ENCODE measurements around the gene SCYGR3.
"Not testable (repeated sequence)": the region's sequence is repeated elsewhere in the genome, so short reads cannot be mapped to it uniquely, and the experiment has no call there.

SCYGR3 gene

DNA sequence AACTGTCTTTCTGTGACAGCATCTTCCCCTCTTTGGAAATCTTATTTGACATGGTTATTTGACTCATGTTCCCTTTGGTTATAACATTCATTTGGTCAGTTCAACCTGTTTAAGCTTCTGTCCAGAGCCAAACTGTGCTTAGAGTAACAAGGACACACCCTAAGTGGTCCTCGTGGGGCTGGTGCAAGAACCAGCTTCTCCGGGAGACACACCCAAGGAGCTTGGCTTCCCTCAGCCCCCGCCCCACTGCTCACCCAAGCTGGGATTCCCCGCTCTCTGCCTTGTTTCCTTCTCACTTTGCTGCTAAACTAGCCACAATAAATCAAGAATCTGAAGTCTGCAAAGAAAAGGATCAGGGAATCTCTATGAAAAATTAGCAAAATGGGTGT lies 1.4 kb downstream of the SCYGR3 start:
- no peak for DNase-seq (ENCODE audit: low read depth in 3 of 3)

DNA sequence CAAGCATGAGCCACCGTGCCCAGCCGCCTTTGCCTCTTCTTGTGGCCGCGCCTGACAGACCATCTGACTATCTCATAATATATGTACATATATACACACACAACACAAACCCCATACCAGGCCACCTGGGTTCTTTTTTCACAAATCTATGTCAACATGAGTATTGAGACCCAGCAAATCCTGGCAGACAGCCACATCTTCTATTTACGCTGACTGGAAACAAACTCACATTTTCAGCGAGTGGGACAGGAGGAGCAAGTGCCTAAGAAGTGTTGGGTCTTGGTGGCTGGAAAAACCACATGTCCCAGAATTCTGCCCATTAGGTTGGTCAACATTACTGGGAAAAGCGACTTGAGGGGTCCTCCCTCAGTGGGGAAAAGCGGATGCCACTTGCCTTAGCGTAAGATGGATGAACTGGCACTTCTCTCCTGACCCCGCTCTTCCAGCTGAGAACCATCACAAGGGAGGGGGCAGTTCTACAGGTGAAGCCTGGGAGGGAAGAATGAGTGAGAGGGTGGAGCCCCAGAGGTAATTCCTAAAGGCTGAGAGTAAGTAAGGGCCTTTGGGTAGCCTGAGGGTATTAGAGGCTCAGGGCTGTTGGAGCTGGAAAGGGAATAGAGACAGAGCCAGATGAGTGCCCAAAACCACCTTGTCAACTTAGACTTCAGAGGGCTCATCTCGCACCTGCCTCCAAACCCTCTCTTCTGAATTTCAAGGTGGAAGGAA lies 1.9 kb downstream of the SCYGR3 start:
- DNase-seq (ENCODE audit: low read depth in 3 of 3): no peak

DNA sequence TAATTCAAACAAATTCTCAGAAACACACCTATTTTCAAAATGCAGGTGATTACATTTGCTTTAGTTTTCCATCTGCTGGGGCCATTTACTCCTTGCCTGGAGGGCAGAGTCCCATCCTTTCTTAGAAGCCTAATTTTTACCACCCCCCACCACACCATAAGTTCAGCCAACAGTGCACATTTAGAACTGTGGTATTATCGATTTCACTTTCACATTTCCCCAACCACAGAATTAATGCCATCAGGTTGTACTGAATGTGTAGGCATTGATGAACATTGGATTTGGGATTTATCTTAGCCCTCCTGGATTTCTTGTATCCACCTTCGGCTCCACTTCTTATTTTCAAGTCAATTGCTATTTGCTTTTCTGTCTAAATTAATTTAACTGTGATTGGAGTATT lies 4.5 kb downstream of the SCYGR3 start:
- DNase-seq (ENCODE audit: low read depth in 3 of 3): no peak

DNA sequence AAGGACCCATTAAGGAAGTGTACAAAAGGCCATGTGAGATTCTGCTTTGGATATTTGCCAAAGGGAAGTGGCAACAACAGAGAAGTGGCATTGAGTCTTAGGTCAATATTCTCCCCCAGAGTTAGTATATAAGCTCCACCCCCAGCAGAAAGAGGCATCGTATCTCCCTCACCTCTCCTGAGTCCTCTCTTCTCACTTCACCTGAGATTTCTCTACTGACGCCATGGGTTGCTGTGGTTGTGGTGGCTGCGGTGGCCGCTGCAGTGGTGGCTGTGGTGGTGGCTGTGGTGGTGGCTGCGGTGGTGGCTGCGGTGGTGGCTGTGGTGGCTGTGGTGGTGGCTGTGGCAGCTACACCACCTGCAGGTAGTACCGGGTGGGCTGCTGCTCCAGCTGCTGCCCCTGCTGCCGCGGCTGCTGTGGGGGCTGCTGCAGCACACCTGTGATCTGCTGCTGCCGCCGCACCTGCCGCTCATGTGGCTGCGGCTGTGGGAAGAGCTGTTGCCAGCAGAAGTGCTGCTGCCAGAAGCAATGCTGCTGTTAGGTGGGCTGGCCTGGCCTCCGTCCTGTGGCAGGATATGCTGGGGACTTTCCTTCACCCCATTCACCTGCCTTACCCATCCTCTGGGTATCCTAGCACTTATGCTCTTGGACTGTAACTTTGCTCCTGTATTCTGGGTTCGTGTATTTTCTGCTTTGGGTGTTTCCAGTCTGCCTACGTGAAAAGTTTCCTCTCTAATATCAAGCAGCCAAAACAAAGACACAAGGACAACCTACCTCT lies 5.9 kb downstream of the SCYGR3 start:
- DNase-seq (ENCODE audit: low read depth in 3 of 3): no peak

DNA sequence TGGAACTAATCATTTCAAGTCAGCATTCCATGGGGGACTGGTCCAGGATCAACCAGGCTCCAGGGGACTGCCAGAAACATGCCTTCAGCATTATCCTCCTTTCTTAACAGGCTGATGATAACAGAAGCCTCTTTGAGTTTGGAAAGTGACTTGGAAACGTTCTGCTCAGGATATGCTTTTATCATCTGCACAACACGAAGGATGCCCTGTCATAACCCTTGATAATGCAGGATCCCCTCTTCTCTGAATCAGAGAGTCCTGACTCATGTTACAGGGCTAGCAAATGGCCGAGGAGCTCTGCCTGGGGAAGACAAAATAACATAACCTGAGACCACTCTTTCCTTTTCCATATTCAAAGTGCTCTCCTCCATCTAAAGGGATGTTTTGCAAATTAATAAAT lies 6.7 kb downstream of the SCYGR3 start:
- DNase-seq (ENCODE audit: low read depth in 3 of 3): no peak

DNA sequence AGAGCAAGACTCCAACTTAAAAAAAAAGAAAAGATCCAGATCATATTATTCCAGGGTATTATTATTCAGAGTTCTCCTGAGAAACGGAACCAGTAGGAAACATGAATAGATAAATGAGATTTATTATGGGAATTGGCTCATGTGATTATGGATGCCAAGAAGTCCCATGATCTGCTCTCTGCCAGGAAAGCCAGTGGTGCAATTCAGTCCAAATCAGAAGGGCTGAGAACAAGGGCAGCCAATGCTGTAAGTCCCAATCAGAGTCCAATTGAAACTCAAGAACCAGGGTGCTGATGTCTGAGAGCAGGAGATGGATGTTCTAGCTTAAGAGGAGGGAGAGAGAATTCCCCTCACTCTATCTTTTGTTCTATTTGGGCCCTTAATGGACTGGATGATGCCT lies 8.2 kb downstream of the SCYGR3 start:
- DNase-seq (ENCODE audit: low read depth in 3 of 3): no peak

DNA sequence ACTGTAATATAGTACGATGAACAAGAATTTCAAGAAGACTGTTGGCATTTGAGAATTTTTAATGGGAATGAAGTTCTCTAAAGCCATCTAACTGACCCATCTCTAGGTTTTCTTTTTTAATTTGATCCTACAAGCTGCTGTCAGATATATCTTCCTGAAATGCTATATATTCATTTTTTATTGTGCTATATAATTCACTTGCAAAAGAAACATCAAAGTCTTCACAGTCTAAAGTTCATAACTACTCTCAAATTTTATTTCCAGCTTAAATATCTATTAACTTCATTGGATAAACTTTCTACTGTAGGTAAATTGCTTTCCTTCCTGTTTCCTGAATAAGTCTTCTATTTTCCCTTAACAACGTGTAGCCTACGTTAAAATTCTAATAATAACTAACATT lies 12.3 kb downstream of the SCYGR3 start:
- DNase-seq (ENCODE audit: low read depth in 3 of 3): no peak

DNA sequence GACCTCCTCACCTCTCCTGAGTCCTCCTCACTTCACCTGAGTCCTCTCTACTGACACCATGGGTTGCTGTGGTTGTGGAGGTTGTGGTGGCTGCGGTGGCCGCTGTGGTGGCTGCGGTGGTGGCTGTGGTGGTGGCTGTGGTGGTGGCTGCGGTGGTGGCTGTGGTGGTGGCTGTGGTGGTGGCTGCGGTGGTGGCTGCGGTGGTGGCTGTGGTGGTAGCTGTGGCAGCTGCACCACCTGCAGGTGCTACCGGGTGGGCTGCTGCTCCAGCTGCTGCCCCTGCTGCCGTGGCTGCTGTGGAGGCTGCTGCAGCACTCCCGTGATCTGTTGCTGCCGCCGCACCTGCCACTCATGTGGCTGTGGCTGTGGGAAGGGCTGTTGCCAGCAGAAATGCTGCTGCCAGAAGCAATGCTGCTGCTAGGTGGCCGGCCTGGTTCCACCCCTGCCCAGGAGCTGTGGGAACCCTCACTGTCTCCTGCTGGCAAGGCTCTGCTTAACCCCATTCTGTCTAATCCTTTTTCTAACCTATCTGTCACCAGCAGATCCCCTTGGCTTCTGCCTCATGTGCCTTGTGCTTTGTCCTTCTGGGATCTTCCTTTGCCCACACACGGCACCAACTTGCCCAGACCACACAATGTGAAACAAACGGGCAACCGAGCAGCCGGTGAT lies 15.7 kb downstream of the SCYGR3 start, which contains the start of gene SCYGR2:
SCYGR2 (plus strand) TSS at position 59 of the 669 bp plus-strand sequence; CDS start at position 59, 0 bp downstream.
- DNase-seq (ENCODE audit: low read depth in 3 of 3): not testable (repeated sequence)

DNA sequence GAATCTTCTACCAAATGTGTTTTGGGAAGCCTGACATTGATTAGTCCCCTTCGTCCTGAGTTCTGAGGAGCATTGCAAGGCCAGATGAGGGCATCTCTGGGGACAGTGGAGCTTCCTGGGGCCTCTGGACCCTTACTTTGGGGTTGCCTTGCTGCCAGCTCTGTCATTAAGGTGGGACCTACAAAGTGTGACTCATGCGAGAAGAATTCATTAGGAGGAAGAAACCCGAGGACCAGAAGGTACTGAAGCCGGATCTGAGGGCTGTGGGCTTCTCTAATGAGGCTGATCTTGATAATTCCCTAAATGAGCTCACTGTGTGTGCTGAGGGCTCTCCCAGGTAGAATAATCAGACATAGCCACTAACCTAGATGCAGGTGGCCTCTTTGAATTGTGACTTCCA lies 16.6 kb downstream of the SCYGR3 start:
- no peak for DNase-seq (ENCODE audit: low read depth in 3 of 3)

DNA sequence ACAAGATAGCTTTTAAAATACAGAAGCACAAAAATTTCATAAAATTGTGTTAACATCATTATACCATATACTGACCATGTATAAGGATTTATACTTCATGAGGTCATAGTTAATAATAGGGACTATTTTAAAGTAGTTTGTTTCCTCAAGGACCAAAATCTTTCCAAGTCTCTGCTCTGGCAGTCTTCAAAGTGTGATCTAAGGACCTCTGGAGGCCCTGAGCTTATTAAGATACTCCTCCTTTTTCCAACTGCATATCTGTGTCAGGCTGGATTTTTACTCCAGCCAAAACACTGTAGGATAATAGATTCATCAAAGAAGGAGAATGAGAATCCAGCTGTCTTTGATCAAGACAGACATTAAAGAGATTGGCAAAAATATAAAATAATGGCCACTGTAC lies 17.6 kb downstream of the SCYGR3 start:
- DNase-seq (ENCODE audit: low read depth in 3 of 3): no peak

DNA sequence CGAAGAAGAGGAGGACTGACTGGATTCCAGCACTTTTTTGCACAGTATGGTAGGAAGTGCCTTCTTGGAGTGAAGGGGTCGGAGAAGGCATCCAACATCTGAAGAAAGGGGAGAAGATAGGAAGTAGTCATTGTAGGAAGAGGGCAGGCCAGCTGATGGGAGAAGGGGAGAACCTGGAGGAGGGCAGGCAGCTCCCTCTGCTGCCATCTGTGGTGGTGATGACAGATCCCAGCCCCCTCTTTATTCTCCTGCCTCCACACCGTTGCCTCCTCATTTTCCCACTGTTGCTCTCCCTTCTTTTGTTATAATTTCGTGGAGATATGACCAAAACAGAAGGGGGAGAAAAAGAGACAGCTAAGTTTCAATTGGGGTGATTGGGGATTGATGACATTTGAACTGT lies 18.8 kb downstream of the SCYGR3 start:
- DNase-seq (ENCODE audit: low read depth in 3 of 3): no peak

DNA sequence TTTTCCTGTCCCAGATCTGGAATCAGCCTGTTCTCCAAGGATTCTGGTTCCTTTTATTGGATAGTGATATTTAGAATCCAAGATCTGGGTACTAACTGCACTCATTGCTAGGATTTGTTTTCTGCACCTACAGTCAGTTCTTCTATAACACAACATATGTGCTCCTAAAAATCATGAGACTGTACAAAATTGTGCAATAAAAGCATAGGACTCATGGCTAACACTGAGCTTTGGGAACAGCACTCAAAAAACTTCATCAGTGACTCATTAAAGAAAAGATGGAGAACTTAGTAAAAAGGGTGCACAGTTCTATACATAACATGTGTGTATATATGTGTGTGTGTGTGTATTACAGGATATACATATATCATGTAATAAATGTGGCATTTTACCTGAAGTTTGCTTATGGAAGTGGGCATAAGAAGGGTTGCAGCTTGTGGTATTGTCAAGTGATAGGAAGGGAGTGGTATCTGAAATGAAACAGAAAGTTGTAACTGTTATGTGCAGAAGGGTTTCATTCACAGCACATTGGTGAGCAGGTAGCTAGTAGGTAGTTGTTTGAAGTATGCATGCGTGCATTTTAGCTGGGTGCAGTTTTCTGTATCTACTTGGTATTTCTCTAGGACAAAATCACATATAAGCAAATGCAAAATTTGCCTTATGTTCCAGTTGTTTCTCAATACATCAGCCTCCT lies 21.8 kb downstream of the SCYGR3 start:
- no peak for DNase-seq (ENCODE audit: low read depth in 3 of 3)

DNA sequence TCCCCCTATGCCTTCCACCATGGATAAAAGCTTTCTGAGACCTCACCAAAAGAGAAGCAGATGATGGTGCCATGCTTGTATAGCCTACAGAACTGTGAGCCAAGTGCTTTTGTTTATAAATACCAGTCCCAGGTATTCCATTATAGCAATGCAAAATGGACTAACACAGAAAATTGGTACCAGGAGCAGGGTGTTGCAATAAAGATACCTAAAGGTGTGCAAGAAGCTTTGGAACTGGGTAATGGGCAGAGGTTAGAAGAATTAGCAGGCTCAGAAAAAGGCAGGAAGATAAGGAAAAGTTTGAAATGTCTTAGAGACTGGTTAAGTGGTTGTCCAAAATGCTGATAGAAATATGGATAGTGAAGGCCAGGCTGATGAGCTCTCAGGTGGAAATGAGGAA lies 32.3 kb downstream of the SCYGR3 start:
- no peak for DNase-seq (ENCODE audit: low read depth in 3 of 3)

DNA sequence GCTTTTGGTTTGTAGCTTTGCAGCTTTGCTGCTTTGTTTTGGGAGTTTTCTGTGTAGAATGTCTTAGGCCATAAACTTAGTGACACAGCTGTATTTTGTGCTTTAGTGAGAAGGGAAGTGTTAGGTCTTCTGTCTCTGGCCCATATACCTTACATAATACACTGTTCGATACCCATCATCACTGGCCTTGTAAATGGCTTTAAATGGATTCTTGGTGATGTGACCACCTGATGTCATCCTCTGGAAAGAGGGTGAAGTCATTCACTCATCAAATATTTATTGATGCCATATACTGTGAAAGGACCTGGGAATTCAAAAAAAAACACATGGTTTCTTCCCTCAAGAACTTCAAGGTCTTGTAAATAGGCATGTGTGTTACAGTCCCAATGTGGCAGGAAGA lies 34.8 kb downstream of the SCYGR3 start:
- DNase-seq (ENCODE audit: low read depth in 3 of 3): no peak

DNA sequence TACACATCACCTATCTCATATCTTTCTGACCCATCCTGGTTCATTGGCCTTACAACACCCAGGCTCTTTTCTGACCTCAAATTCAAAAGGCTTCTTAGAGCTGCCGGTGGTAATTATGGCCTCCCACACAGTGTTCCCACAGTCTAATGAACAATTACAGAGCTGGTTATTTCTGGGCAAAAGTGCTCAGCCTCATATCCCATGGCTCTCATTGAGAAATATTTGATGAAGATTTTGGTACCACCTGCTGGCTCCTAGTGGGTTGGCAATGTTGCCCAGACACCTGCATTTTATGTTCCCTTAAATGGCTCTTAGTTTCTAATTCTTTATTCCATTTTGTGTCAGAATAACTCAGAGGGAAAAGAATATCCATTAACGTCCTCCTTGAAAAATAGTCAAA lies 36.0 kb downstream of the SCYGR3 start:
- no peak for DNase-seq (ENCODE audit: low read depth in 3 of 3)

DNA sequence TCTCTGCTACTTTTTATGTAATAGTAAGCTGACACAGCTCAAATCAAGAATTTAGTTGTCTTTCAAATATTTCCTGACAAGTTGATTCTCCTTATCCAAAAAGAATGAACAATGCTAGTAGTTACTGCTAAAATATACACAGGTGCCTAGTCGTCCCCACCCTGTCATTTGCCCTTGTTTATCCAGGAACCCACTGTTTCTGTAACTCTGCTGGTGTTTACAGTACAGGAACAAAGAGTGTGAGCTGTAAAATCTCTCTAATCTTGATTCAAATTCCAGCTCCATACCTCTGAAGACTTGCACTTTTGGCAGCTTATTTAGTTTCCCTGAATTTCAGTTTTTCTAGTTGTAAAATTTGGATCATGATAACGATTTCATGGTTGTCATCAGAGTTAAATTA lies 37.1 kb downstream of the SCYGR3 start:
- no peak for DNase-seq (ENCODE audit: low read depth in 3 of 3)

DNA sequence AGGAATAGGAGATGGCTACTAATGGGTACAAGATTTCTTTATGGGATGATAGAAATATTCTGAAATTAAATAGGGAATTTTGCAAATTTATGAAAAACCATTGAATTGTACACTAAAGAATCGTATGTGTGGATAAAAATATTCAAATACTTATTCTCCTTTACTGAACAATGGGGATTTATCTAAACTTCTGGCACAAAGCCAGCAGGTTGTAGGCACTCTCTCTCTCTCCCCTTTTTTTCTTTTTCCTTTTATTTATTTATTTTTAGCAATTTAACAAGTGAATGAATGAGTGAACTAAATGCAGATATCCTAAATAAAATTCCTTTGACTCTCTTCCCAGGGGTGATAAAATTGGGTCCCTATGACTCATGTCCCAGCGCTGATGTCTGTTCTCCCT lies 37.8 kb downstream of the SCYGR3 start:
- DNase-seq (ENCODE audit: low read depth in 3 of 3): no peak

DNA sequence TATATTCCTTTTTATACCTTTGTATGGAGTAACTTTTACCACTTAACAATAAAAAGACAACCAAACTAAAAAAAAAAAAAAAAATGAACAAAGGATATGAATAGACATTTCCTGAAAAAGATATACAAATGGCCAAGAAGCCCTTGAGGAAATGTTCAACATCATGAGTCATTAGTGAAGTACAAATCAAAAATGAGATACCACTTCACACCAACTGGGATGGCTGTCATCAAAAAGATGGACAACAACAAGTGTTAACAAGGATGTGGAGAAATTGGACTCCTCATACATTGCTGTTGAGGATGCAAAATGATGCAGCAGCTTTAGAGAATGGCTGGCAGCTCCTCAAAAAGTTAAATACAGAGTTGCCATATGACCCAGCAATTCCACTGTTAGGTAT lies 38.5 kb downstream of the SCYGR3 start:
- DNase-seq (ENCODE audit: low read depth in 3 of 3): no peak

DNA sequence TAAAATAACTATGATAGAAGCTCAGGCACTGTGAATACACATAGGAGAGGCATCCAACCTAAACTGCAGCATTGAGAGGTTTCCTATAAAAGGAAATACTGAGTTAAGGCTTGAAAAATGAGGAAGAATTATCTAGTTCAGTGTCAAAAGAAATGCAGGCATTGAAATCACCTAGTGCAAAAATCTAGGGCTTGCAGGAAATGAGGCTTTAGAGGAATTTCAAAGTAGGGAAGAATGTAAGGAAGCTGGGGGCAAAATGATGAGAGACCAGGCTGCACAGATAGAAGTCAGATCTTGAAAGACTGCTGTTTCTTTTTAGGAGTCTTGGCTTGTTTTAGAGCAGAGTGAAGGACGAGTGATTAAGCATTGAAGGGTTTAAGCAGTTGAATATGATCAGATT lies 44.0 kb downstream of the SCYGR3 start:
- no peak for DNase-seq (ENCODE audit: low read depth in 3 of 3)

DNA sequence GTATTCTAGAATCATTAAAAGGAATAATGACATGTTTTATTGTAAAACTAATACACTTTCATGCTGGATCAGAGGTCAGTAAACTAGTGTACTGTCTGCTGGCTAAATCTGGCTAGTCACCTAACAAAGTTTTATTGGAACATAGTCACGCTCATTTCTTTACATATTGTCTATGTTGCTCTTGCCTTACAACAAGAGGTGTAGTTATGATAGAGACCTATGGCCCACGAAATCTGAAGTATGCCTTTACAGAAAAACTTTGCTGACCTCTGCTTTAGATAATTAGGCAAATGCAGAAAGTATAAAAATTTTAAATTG lies 45.8 kb downstream of the SCYGR3 start:
- DNase-seq (ENCODE audit: low read depth in 3 of 3): no peak

DNA sequence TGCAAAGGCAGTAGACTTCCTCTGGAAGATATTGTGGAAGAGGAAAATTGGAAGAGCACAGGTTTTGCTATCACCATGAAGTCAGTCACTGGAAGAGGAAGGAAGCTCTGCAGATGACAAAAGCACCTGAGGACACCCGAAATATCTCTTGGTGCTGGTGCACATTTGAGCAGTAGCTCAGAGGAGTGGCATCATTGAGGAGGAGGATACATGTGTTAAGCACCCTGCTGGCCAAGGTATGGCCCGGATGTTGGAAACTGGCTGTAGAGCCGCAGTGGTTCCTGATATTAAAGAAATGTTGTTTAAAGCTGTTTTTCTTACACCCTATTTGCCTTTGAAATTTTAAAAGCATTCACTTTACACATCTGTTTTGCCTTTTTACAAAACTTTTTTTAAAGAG lies 48.6 kb downstream of the SCYGR3 start:
- no peak for DNase-seq (ENCODE audit: low read depth in 3 of 3)

DNA sequence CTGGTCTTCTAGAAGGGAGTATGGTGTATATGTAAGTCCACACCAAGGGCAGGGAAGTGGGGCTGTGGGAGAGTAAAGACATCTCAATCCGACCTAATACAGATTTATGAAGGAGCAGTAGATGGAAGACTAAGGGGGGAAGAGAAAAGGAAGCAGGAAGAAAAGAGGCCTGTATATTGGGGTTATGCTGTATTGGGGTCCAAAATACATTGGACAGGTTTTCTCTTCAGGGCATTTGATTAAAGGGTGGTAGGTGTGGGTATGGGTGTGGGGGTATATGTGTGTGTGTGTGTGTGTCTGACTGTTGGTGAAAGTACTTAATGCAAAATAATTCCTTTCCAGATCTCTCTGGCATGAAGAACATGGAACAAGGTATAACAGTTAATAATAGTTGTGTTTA lies 49.6 kb downstream of the SCYGR3 start:
- DNase-seq (ENCODE audit: low read depth in 3 of 3): no peak
